BE2C (cell line): ENCODE measurements around the gene C16orf86.

Experiments
- DNase-seq: peaks from one replicate; pipeline ENCODE4 v3.0.0-alpha.2; 2020
- H3K27me3 ChIP-seq: fragments of 250-450 bp; sonication (Bioruptor Pico); 2 replicates; pipeline ENCODE4 v1.5.1; 2020; ENCODE audit warnings: mild to moderate bottlenecking
- H3K36me3 ChIP-seq: fragments of 250-450 bp; sonication (Bioruptor Pico); 2 replicates; pipeline ENCODE4 v1.5.1; 2020; ENCODE audit warnings: mild to moderate bottlenecking
- H3K4me1 ChIP-seq: fragments of 250-450 bp; sonication (Bioruptor Pico); 2 replicates; pipeline ENCODE4 v1.5.1; 2020
- H3K4me3 ChIP-seq: 2 replicates; pipeline ENCODE4 v1.5.1; 2011; ENCODE audit warnings: low read depth, low read length
- H3K9me3 ChIP-seq: fragments of 250-450 bp; sonication (Bioruptor Pico); 2 replicates; pipeline ENCODE4 v1.5.1; 2020
- CTCF ChIP-seq: IDR thresholded peaks from 2 replicates; pipeline ENCODE4 v1.5.1; 2012; ENCODE audit warnings: mild to moderate bottlenecking, low read depth, low read length

C16orf86 gene

GRCh38 chr16:67660564-67661028 is 6.0 kb upstream of the C16orf86 start, which contains the start of gene PARD6A:
Gene PARD6A (plus strand): TSS chr16:67660960. CDS start chr16:67661039, 79 bp downstream.
- no peaks in the 10 kb centered on the region for H3K9me3 ChIP-seq
- peaks cover 6% of the 10 kb centered on the region for H3K36me3 ChIP-seq
- DNase-seq = peak; percentile 98
- peak within 1 kb of the TSS; percentile 96 for H3K4me3 ChIP-seq
- TF ChIP-seq CTCF = no peak
- no peaks in the 10 kb centered on the region; the same call in 1 of the 2 replicates for H3K4me1 ChIP-seq
- no peaks in the 10 kb centered on the region for H3K27me3 ChIP-seq

GRCh38 chr16:67661101-67661761 is 5.4 kb upstream of the C16orf86 start:
- peak; percentile 40 for DNase-seq
- H3K4me1 ChIP-seq = no peaks in the 10 kb centered on the region; the same call in 1 of the 2 replicates
- peaks cover 1% of the 10 kb centered on the region for H3K36me3 ChIP-seq
- H3K4me3 ChIP-seq = peak overlapping the region; percentile 96
- TF ChIP-seq CTCF = no peak
- no peaks in the 10 kb centered on the region for H3K27me3 ChIP-seq
- H3K9me3 ChIP-seq = no peaks in the 10 kb centered on the region

GRCh38 chr16:67661886-67662652 is 4.5 kb upstream of the C16orf86 start:
- no peak overlapping the region for H3K4me3 ChIP-seq
- peak; percentile 17 for DNase-seq
- no peaks in the 10 kb centered on the region; the same call in 1 of the 2 replicates for H3K4me1 ChIP-seq
- no peaks in the 10 kb centered on the region for H3K9me3 ChIP-seq
- no peaks in the 10 kb centered on the region; the same call in 1 of the 2 replicates for H3K36me3 ChIP-seq
- no peak for TF ChIP-seq CTCF
- no peaks in the 10 kb centered on the region for H3K27me3 ChIP-seq

GRCh38 chr16:67662653-67663010 is 4.0 kb upstream of the C16orf86 start:
- no peak overlapping the region for H3K4me3 ChIP-seq
- H3K9me3 ChIP-seq = no peaks in the 10 kb centered on the region
- H3K36me3 ChIP-seq = no peaks in the 10 kb centered on the region; the same call in 1 of the 2 replicates
- H3K27me3 ChIP-seq = no peaks in the 10 kb centered on the region
- peaks cover 3% of the 10 kb centered on the region for H3K4me1 ChIP-seq
- TF ChIP-seq CTCF = no peak
- DNase-seq = no peak

GRCh38 chr16:67663151-67663876 is 3.3 kb upstream of the C16orf86 start:
- H3K4me3 ChIP-seq = no peak overlapping the region
- no peaks in the 10 kb centered on the region for H3K9me3 ChIP-seq
- peaks cover 5% of the 10 kb centered on the region for H3K4me1 ChIP-seq
- DNase-seq = peak; percentile 68
- no peaks in the 10 kb centered on the region; the same call in 1 of the 2 replicates for H3K36me3 ChIP-seq
- no peaks in the 10 kb centered on the region for H3K27me3 ChIP-seq
- peak; percentile 37; the same call in 1 of the 2 replicates for TF ChIP-seq CTCF
